ENCODE results near the gene TRPM4.
A peak's percentile ranks its signal among the peaks of the same experiment; 100 is the strongest.
"Not testable (repeated sequence)": the region's sequence is repeated elsewhere in the genome, so short reads cannot be mapped to it uniquely, and the experiment has no call there.

TRPM4 gene

GRCh38 chr19:49127225-49127624 is 30.4 kb upstream of the TRPM4 start:
- not testable (repeated sequence) for DNase-seq (ENCODE audit: low read depth)

- DNase-seq (ENCODE audit: low read depth): peak; percentile 97
Measured at GRCh38 chr19:49127674-49128544, 29.7 kb upstream of the TRPM4 start.

- no peak for DNase-seq (ENCODE audit: low read depth)
Measured at GRCh38 chr19:49128545-49129237, 28.9 kb upstream of the TRPM4 start.

GRCh38 chr19:49129238-49129583 is 28.4 kb upstream of the TRPM4 start:
- peak; percentile 46 for DNase-seq (ENCODE audit: low read depth)

- no peak for DNase-seq (ENCODE audit: low read depth)
Measured at GRCh38 chr19:49130325-49130724, 27.3 kb upstream of the TRPM4 start.

- DNase-seq (ENCODE audit: low read depth): no peak
Measured at GRCh38 chr19:49132974-49133609, 24.5 kb upstream of the TRPM4 start.

- peak; percentile 48 for DNase-seq (ENCODE audit: low read depth)
Measured at GRCh38 chr19:49133621-49134454, 23.8 kb upstream of the TRPM4 start.

GRCh38 chr19:49135686-49136085 is 21.9 kb upstream of the TRPM4 start:
- DNase-seq (ENCODE audit: low read depth): no peak

- no peak for DNase-seq (ENCODE audit: low read depth)
Measured at GRCh38 chr19:49136771-49137171, 20.8 kb upstream of the TRPM4 start.

GRCh38 chr19:49140951-49141350 is 16.6 kb upstream of the TRPM4 start:
- no peak for DNase-seq (ENCODE audit: low read depth)

GRCh38 chr19:49141352-49141751 is 16.2 kb upstream of the TRPM4 start:
- DNase-seq (ENCODE audit: low read depth): no peak

GRCh38 chr19:49142866-49143335 is 14.7 kb upstream of the TRPM4 start:
- DNase-seq (ENCODE audit: low read depth): peak; percentile 93

- DNase-seq (ENCODE audit: low read depth): peak; percentile 70
Measured at GRCh38 chr19:49145573-49146407, 11.8 kb upstream of the TRPM4 start.

- DNase-seq (ENCODE audit: low read depth): not testable (repeated sequence)
Measured at GRCh38 chr19:49146408-49146770, 11.2 kb upstream of the TRPM4 start.

- no peak for DNase-seq (ENCODE audit: low read depth)
Measured at GRCh38 chr19:49148044-49148682, 9.4 kb upstream of the TRPM4 start.

GRCh38 chr19:49148784-49149651 is 8.6 kb upstream of the TRPM4 start:
- DNase-seq (ENCODE audit: low read depth): peak; percentile 88

GRCh38 chr19:49149652-49150105 is 7.9 kb upstream of the TRPM4 start:
- DNase-seq (ENCODE audit: low read depth): peak; percentile 78

GRCh38 chr19:49150106-49150943 is 7.3 kb upstream of the TRPM4 start:
- DNase-seq (ENCODE audit: low read depth): peak; percentile 79

GRCh38 chr19:49150944-49151243 is 6.7 kb upstream of the TRPM4 start:
- no peak for DNase-seq (ENCODE audit: low read depth)
